CD4-positive, alpha-beta T cell (primary cell): Measurements from ENCODE around the gene SYCE3. TPM values are rescaled to one million over a fixed set of nuclear protein-coding genes. Genes with fewer than 3 reads are reported as not detected.

Experiments used
- ATAC-seq: fragments of 200-7000 bp; cut with Tn5 transposase; one replicate; pipeline ENCODE4 v1.10.0; 2022; ENCODE audit warnings: mild to moderate bottlenecking; ENCODE audit not compliant: poor library complexity
- CTCF ChIA-PET: fragments of 350-600 bp; sonication (Branson Sonifier 250); formaldehyde crosslinking; loops from one replicate; lab custom pipeline; 2021; ENCODE audit warnings: antibody characterized with exemption, inconsistent platforms; lab: Charles Lee
- POLR2A ChIA-PET: fragments of 350-600 bp; sonication (Branson Sonifier 250); formaldehyde crosslinking; loops from one replicate; lab custom pipeline; 2021; ENCODE audit warnings: antibody characterized with exemption, inconsistent platforms; lab: Charles Lee
- DNase-seq, 14 experiments: peaks; one replicate each; pipeline ENCODE4 v3.0.0-alpha.2; 2013 to 2020; ENCODE audit warnings: mixed read lengths in 2 of 14
- H3K27ac ChIP-seq, 2 donors: one replicate each; pipeline versions ENCODE4 v1.5.1 to v1.7.0; 2013; ENCODE audit warnings: low read length in 2 of 2, low read depth in 1 of 2, mild to moderate bottlenecking in 1 of 2
- H3K27me3 ChIP-seq, 2 experiments: 1 replicate in 1 of 2; 2 replicates in 1 of 2; pipeline versions ENCODE4 v1.6.1 to v1.7.0; 2013; ENCODE audit warnings: low read length in 2 of 2, control low read depth in 1 of 2, mild to moderate bottlenecking in 1 of 2, moderate library complexity in 1 of 2; ENCODE audit not compliant: insufficient read depth in 2 of 2, control insufficient read depth in 1 of 2
- H3K36me3 ChIP-seq: one replicate; pipeline ENCODE4 v1.6.1; 2013; ENCODE audit warnings: low read length, control low read depth; ENCODE audit not compliant: insufficient read depth
- H3K4me1 ChIP-seq: one replicate; pipeline ENCODE4 v1.6.1; 2013; ENCODE audit warnings: low read length, control low read depth; ENCODE audit not compliant: insufficient read depth
- H3K4me3 ChIP-seq: one replicate; pipeline ENCODE4 v1.5.1; 2013; ENCODE audit warnings: mild to moderate bottlenecking, low read length, moderate library complexity
- H3K9me3 ChIP-seq, 2 experiments: 1 replicate in 1 of 2; 2 replicates in 1 of 2; pipeline versions ENCODE4 v1.6.1 to v1.7.0; 2013; ENCODE audit warnings: low read length in 2 of 2, mild to moderate bottlenecking in 2 of 2, control low read depth in 1 of 2, moderate library complexity in 1 of 2; ENCODE audit not compliant: control insufficient read depth in 1 of 2, insufficient read depth in 1 of 2
- H3K27ac Mint-ChIP-seq: one replicate; pipeline ENCODE4 v1.8.0; 2020; ENCODE audit warnings: mixed read lengths
- H3K27me3 Mint-ChIP-seq: one replicate; pipeline ENCODE4 v1.8.0; 2021; ENCODE audit warnings: mixed read lengths
- H3K36me3 Mint-ChIP-seq: one replicate; pipeline ENCODE4 v1.8.0; 2021; ENCODE audit warnings: low read depth, mixed read lengths
- H3K4me1 Mint-ChIP-seq: one replicate; pipeline ENCODE4 v1.8.0; 2021; ENCODE audit warnings: low read depth, mixed read lengths
- H3K4me3 Mint-ChIP-seq: one replicate; pipeline ENCODE4 v1.8.0; 2020; ENCODE audit warnings: mild to moderate bottlenecking, mixed read lengths
- H3K9me3 Mint-ChIP-seq: one replicate; pipeline ENCODE4 v1.8.0; 2020; ENCODE audit warnings: mixed read lengths
- intact Hi-C, 2 experiments: fragments of 100-400 bp; cut with DNase I in 1 of 2; cut with micrococcal nuclease in 1 of 2; formaldehyde crosslinking; loops; one replicate each; pipeline versions ENCODE4 v1.15.1 to v1.9.0; 2023 to 2025; cut with DNase I, micrococcal nuclease
- total RNA-seq, 174 experiments: library from RNA in 2 of 174; stranded (reverse) in 2 of 174; gene quantifications; one replicate each; pipeline ENCODE4 v1.2.3 and lab custom pipeline; 2021 to 2026
- TF ChIP-seq, protein P1 (sequence below): fragments of 200-600 bp; IDR thresholded peaks from one replicate; pipeline ENCODE4 v1.8.0; 2022; ENCODE audit warnings: antibody characterized with exemption, mild to moderate bottlenecking

Gene SYCE3
- total RNA-seq, 2 experiments from 2014 or later, result not detected

GRCh38 chr22:50526834-50527801 is 35.6 kb downstream of the SYCE3 start:
- no peaks in the 10 kb centered on the region for H3K9me3 ChIP-seq
- Mint-ChIP-seq H3K27me3 (no peaks in the 10 kb centered on the region), H3K36me3 (peaks cover 25% of the 10 kb centered on the region), H3K9me3 (no peaks in the 10 kb centered on the region), H3K4me3 (peak overlapping the region; percentile 83), H3K27ac (peak overlapping the region; percentile 90), H3K4me1 (peaks cover 33% of the 10 kb centered on the region)
- TF ChIP-seq, protein P1, sequence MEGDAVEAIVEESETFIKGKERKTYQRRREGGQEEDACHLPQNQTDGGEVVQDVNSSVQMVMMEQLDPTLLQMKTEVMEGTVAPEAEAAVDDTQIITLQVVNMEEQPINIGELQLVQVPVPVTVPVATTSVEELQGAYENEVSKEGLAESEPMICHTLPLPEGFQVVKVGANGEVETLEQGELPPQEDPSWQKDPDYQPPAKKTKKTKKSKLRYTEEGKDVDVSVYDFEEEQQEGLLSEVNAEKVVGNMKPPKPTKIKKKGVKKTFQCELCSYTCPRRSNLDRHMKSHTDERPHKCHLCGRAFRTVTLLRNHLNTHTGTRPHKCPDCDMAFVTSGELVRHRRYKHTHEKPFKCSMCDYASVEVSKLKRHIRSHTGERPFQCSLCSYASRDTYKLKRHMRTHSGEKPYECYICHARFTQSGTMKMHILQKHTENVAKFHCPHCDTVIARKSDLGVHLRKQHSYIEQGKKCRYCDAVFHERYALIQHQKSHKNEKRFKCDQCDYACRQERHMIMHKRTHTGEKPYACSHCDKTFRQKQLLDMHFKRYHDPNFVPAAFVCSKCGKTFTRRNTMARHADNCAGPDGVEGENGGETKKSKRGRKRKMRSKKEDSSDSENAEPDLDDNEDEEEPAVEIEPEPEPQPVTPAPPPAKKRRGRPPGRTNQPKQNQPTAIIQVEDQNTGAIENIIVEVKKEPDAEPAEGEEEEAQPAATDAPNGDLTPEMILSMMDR, result no peak
- intact Hi-C loops, result loop anchor here (2.0 to 5.0 kb wide), 5 partner anchors 34 to 95 kb away; partner anchors contain the start of genes CHKB (in 1 of the 2) and SYCE3 (in 1 of the 2)
- ChIA-PET POLR2A (interaction anchor here (0.6 to 6.7 kb wide), 8 partner anchors 11 to 336 kb away, joined by 3 to 258 read pairs (median 35); partner anchors contain the start of genes KLHDC7B, LMF2, NCAPH2 and SYCE3), CTCF (interaction anchor here (0.7 to 5.2 kb wide), 4 partner anchors 13 to 94 kb away, joined by 3 to 70 read pairs (median 36); partner anchors contain the start of gene SYCE3)
- H3K4me3 ChIP-seq, result peak overlapping the region; percentile 64
- H3K36me3 ChIP-seq, result peaks cover 20% of the 10 kb centered on the region
- peaks cover 71% of the 10 kb centered on the region for H3K4me1 ChIP-seq
- H3K27me3 ChIP-seq, result no peaks in the 10 kb centered on the region
- H3K27ac ChIP-seq, result peak overlapping the region; percentile 81 to 88
- DNase-seq (peak in 7 of 14 experiments; percentile 29 to 71 (median 50)), ATAC-seq (no peak)

GRCh38 chr22:50526108-50526833 is 36.4 kb downstream of the SYCE3 start:
- Histone ChIP-seq H3K36me3 (peaks cover 29% of the 10 kb centered on the region), H3K27ac (peak overlapping the region; percentile 81 to 88), H3K4me3 (peak overlapping the region; percentile 64), H3K27me3 (no peaks in the 10 kb centered on the region), H3K4me1 (peaks cover 63% of the 10 kb centered on the region), H3K9me3 (no peaks in the 10 kb centered on the region)
- ChIA-PET POLR2A (interaction anchor here (0.7 to 6.7 kb wide), 35 partner anchors 9 to 336 kb away, joined by 3 to 258 read pairs (median 7); partner anchors contain the start of genes ADM2, ARSA, CHKB and CPT1B), CTCF (interaction anchor here (0.8 to 5.2 kb wide), 45 partner anchors 9 to 283 kb away, joined by 3 to 70 read pairs (median 5); partner anchors contain the start of genes ADM2, ARSA, CHKB and HDAC10)
- peak; percentile 43 for ATAC-seq
- DNase-seq, result peak; percentile 61 to 94 (median 80)
- TF ChIP-seq, protein P1, result peak; percentile 75
- H3K4me3 Mint-ChIP-seq, result peak overlapping the region; percentile 83
- H3K36me3 Mint-ChIP-seq, result peaks cover 26% of the 10 kb centered on the region
- no peaks in the 10 kb centered on the region for H3K9me3 Mint-ChIP-seq
- peaks cover 32% of the 10 kb centered on the region for H3K4me1 Mint-ChIP-seq
- intact Hi-C loops, result loop anchor here (2.0 to 5.0 kb wide), 5 partner anchors 35 to 96 kb away; partner anchors contain the start of genes CHKB (in 1 of the 2) and SYCE3 (in 1 of the 2)
- H3K27ac Mint-ChIP-seq, result peak overlapping the region; percentile 90
- no peaks in the 10 kb centered on the region for H3K27me3 Mint-ChIP-seq

DNA sequence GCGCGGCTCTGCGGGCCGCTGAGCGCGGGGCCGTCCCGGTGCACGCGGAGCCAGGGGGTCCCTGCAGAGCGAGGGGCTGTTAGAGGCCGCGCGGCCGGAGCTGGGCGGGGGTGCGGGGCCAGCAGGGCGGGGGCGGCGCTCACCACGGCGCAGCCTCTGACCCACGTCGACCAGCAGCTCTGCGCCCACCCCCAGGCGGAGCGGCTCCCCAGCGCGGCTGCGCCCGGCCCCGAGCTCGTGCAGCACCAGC is 36.9 kb downstream of the SYCE3 start:
- Histone ChIP-seq H3K36me3 (peaks cover 34% of the 10 kb centered on the region), H3K27ac (peak overlapping the region in 1 of 2 donors; percentile 88), H3K9me3 (no peaks in the 10 kb centered on the region), H3K27me3 (no peaks in the 10 kb centered on the region), H3K4me3 (peak overlapping the region; percentile 70), H3K4me1 (peaks cover 58% of the 10 kb centered on the region)
- POLR2A ChIA-PET, result interaction anchor here (0.5 to 6.7 kb wide), 39 partner anchors 9 to 335 kb away, joined by 3 to 258 read pairs (median 6); partner anchors contain the start of genes ADM2, ARSA, CHKB and CPT1B
- Mint-ChIP-seq H3K4me3 (peak overlapping the region; percentile 87), H3K27me3 (no peaks in the 10 kb centered on the region), H3K9me3 (no peaks in the 10 kb centered on the region), H3K36me3 (peaks cover 31% of the 10 kb centered on the region), H3K27ac (peak overlapping the region; percentile 89), H3K4me1 (peaks cover 28% of the 10 kb centered on the region)
- CTCF ChIA-PET, result interaction anchor here (0.6 to 5.2 kb wide), 49 partner anchors 9 to 283 kb away, joined by 3 to 70 read pairs (median 5); partner anchors contain the start of genes ADM2, ARSA, CHKB and HDAC10
- no peak for DNase-seq
- intact Hi-C loops, result loop anchor here (1.0 to 5.0 kb wide), 8 partner anchors 17 to 97 kb away; partner anchors contain the start of genes NCAPH2 (in 2 of the 2), CHKB (in 1 of the 2) and SYCE3 (in 1 of the 2)
- TF ChIP-seq, protein P1, result no peak
- no peak for ATAC-seq
